Nephron (organoid): ENCODE measurements around the gene KRTAP5-7.

ENCODE experiments used
- H3K27ac Mint-ChIP-seq, 3 experiments: 2 replicates each; pipeline ENCODE4 v1.8.0; 2020; ENCODE audit warnings: mixed read lengths in 3 of 3, mild to moderate bottlenecking in 2 of 3, moderate library complexity in 1 of 3
- H3K27me3 Mint-ChIP-seq: 2 replicates; pipeline ENCODE4 v1.8.0; 2021; ENCODE audit warnings: low read depth, mild to moderate bottlenecking, moderate library complexity, mixed read lengths
- H3K36me3 Mint-ChIP-seq: 2 replicates; pipeline ENCODE4 v1.8.0; 2020; ENCODE audit warnings: low read depth, mixed read lengths
- H3K4me1 Mint-ChIP-seq: 2 replicates; pipeline ENCODE4 v1.8.0; 2020; ENCODE audit warnings: mixed read lengths
- H3K4me3 Mint-ChIP-seq, 3 experiments: 2 replicates each; pipeline ENCODE4 v1.8.0; 2020; ENCODE audit warnings: mild to moderate bottlenecking in 3 of 3, mixed read lengths in 3 of 3, moderate library complexity in 2 of 3
- H3K9me3 Mint-ChIP-seq: 2 replicates; pipeline ENCODE4 v1.8.0; 2020; ENCODE audit warnings: mixed read lengths
- CTCF ChIP-seq, 3 experiments: fragments of 200-600 bp; sonication (generic); IDR thresholded peaks; one replicate each; pipeline ENCODE4 v1.5.0; 2021; ENCODE audit warnings: antibody characterized with exemption in 3 of 3; ENCODE audit not compliant: unreplicated experiment in 3 of 3

The KRTAP5-7 gene

DNA sequence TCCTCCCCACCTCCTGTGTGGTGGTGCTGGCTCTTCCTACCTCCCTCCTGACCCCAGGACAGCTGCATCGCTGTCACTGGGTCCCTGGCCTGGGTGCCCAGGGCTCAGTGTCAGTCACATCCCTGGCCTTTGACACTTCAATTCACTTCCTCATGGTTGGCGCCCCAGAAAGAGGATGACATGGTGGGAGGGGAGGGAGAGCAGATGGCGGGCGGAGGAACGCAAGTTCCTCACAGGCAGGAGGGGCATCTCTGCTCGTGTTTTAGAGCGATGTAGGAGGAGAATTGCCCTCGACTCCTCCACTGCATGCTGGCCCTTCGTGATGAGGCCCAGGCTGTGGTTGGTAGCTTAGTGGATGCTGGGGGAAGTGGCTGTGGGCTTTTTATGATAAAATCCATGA lies 35.1 kb upstream of the KRTAP5-7 start:
- TF ChIP-seq CTCF (IDR thresholded peaks at IDR 0.05; ENCODE audit: unreplicated experiment in 3 of 3): no peak
- H3K9me3 Mint-ChIP-seq: no peaks in the 10 kb centered on the region
- peaks cover 59% of the 10 kb centered on the region for H3K36me3 Mint-ChIP-seq
- no peaks in the 10 kb centered on the region for H3K27me3 Mint-ChIP-seq
- no peak overlapping the region for H3K27ac Mint-ChIP-seq
- peaks cover 20% of the 10 kb centered on the region for H3K4me1 Mint-ChIP-seq
- H3K4me3 Mint-ChIP-seq: no peak overlapping the region

DNA sequence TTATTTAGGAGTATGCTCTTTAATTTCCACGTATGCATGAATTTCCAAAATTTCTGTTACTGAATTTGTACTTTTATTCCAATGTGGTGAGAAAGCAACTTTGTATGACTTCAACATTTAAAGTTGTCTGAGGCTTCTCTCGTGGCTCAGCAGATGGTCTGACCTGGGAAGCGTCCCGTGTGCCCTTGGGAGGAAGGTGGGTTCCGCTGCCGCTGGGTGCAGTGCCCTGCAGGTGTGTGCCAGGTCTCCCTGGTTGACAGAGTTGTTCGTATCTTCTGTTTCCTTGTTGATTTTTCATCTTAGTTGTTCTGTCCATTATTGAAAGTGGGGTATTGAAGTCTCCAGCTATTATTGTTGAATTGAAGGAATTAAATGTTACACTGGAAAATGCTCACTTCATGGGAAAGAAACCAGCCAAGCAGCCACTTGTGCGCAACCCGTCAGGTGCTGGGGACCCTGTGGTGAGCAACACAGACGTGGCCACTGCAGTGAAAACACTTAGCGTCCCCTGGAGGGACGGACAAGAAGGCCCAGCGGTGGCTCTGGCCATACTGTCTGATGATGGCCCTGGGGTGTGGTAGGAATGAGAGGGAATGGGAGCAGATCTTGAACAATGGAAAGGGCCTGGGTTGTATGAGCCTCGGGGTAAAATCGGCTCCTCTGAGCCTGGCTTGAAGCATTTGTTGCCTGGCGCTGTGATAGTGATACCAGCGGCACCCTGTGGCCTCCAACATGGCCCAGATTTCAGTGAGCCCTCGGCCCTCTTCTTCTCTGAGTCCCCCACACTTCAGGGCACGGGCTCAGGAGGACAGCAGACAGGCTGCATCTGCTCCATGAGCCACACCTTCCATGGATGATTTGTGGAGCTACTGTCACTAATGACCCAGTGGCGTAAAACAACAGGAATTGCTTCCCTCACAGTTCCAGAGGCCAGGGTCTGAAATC lies 31.5 kb upstream of the KRTAP5-7 start:
- H3K4me3 Mint-ChIP-seq: no peak overlapping the region
- TF ChIP-seq CTCF (IDR thresholded peaks at IDR 0.05; ENCODE audit: unreplicated experiment in 3 of 3): no peak
- peaks cover 62% of the 10 kb centered on the region for H3K36me3 Mint-ChIP-seq
- no peaks in the 10 kb centered on the region for H3K4me1 Mint-ChIP-seq
- H3K27me3 Mint-ChIP-seq: no peaks in the 10 kb centered on the region
- no peak overlapping the region for H3K27ac Mint-ChIP-seq
- H3K9me3 Mint-ChIP-seq: no peaks in the 10 kb centered on the region

GRCh38 chr11:71496421-71496820 lies 30.6 kb upstream of the KRTAP5-7 start:
- no peaks in the 10 kb centered on the region for H3K4me1 Mint-ChIP-seq
- H3K4me3 Mint-ChIP-seq: no peak overlapping the region
- H3K36me3 Mint-ChIP-seq: peaks cover 65% of the 10 kb centered on the region
- no peak for TF ChIP-seq CTCF (IDR thresholded peaks at IDR 0.05; ENCODE audit: unreplicated experiment in 3 of 3)
- H3K27me3 Mint-ChIP-seq: no peaks in the 10 kb centered on the region
- no peaks in the 10 kb centered on the region for H3K9me3 Mint-ChIP-seq
- H3K27ac Mint-ChIP-seq: no peak overlapping the region

DNA sequence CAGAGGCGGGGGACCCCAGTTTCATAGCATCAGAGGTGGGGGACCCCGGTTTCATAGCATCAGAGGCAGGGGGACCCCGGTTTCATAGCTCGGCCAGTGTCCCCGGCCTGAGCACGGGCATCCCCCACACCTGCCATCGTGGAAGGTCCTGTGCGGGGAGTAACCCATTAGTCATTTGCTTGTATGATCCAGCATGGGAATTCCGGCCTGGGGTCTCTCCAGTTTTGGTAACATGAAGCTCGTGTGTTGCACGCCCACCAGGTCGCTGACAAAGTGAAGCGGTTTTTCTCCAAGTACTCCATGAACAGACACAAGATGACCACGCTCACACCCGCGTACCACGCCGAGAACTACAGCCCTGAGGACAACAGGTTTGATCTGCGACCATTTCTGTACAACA lies 29.0 kb upstream of the KRTAP5-7 start:
- no peak for TF ChIP-seq CTCF (IDR thresholded peaks at IDR 0.05; ENCODE audit: unreplicated experiment in 3 of 3)
- H3K4me3 Mint-ChIP-seq: no peak overlapping the region

GRCh38 chr11:71499125-71499524 lies 27.9 kb upstream of the KRTAP5-7 start:
- Mint-ChIP-seq H3K4me1 (no peaks in the 10 kb centered on the region), H3K27ac (no peak overlapping the region), H3K36me3 (peaks cover 50% of the 10 kb centered on the region), H3K9me3 (no peaks in the 10 kb centered on the region), H3K4me3 (no peak overlapping the region), H3K27me3 (no peaks in the 10 kb centered on the region)
- no peak for TF ChIP-seq CTCF (IDR thresholded peaks at IDR 0.05; ENCODE audit: unreplicated experiment in 3 of 3)

More for the DNA sequence above, 29.0 kb upstream of the KRTAP5-7 start:
- H3K4me1 Mint-ChIP-seq: no peaks in the 10 kb centered on the region
- peaks cover 55% of the 10 kb centered on the region for H3K36me3 Mint-ChIP-seq
- no peak overlapping the region for H3K27ac Mint-ChIP-seq
- H3K27me3 Mint-ChIP-seq: no peaks in the 10 kb centered on the region
- no peaks in the 10 kb centered on the region for H3K9me3 Mint-ChIP-seq

DNA sequence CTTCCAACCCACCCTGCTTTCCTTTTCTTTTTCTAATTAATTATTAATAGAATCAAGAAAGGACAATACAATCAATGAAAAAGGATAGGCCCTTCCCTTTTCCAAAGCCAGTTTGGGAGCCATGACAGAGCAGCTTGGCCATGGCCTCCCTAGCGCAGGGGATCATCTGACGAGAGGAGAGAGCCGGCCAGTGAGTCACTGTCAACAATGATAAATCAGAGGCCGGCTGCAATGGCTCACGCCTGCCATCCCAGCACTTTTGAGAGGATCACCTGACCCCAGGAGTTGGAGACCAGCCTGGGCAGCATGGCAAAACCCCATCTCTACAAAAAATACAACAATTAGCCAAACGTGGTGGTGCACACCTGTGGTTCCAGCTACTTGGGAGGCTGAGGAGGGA lies 27.5 kb upstream of the KRTAP5-7 start:
- H3K27ac Mint-ChIP-seq: no peak overlapping the region
- H3K4me3 Mint-ChIP-seq: no peak overlapping the region
- peaks cover 47% of the 10 kb centered on the region for H3K36me3 Mint-ChIP-seq
- H3K9me3 Mint-ChIP-seq: no peaks in the 10 kb centered on the region
- H3K4me1 Mint-ChIP-seq: no peaks in the 10 kb centered on the region
- no peaks in the 10 kb centered on the region for H3K27me3 Mint-ChIP-seq
- TF ChIP-seq CTCF (IDR thresholded peaks at IDR 0.05; ENCODE audit: unreplicated experiment in 3 of 3): no peak
